ENCODE results near the gene FAIM2.

Gene FAIM2

DNA sequence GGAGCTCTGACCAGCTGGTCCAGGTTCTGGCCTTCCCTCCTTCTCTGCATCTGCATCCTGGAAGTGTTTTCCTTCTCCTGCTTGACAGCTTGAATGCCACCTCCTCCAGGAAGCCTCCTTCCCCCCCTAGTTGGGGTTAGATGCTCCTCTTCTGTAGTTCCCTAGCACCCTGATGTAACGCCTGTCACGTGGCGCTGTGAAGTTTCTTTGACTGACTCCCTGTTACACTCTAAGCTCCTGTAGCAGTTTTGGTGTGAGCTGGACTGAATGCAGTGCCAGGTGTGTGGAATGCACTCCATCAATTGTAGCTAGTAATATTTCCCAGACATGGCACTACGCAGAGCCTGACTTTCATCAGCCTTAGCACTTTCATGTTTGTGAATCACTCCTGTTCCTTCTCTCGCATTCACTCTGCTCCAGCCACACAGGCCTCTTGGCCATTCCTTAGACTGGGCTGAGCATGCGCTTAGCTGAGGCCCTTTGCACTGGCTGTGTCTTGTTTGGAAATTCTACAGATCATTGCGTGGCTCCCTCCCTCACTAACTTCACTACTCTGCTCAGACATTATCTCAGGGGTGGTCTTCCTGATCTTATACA is 2.1 kb upstream of the FAIM2 start:
- H3K9me3 ChIP-seq (ENCODE audit: control insufficient read depth, low read length), result no peaks in the 10 kb centered on the region
- H3K27me3 ChIP-seq (replicated peaks; ENCODE audit: control insufficient read depth, insufficient read depth, low read length, poor library complexity, severe bottlenecking), result no peaks in the 10 kb centered on the region
- no peaks in the 10 kb centered on the region for H3K4me1 ChIP-seq (ENCODE audit: control insufficient read depth, insufficient read depth, low read length, poor library complexity, severe bottlenecking)
- H3K27ac ChIP-seq (ENCODE audit: insufficient read depth, low read length, poor library complexity, severe bottlenecking), result no peak overlapping the region
- no peak for DNase-seq
- H3K4me3 ChIP-seq (ENCODE audit: insufficient read depth, low read depth, low read length, poor library complexity, severe bottlenecking), result no peak overlapping the region
- no peaks in the 10 kb centered on the region for H3K36me3 ChIP-seq (ENCODE audit: control insufficient read depth, insufficient read depth, low read length)

GRCh38 chr12:49904601-49905000 is 901 bp upstream of the FAIM2 start:
- no peaks in the 10 kb centered on the region for H3K36me3 ChIP-seq (ENCODE audit: control insufficient read depth, insufficient read depth, low read length)
- no peaks in the 10 kb centered on the region for H3K4me1 ChIP-seq (ENCODE audit: control insufficient read depth, insufficient read depth, low read length, poor library complexity, severe bottlenecking)
- H3K9me3 ChIP-seq (ENCODE audit: control insufficient read depth, low read length), result no peaks in the 10 kb centered on the region
- H3K27me3 ChIP-seq (replicated peaks; ENCODE audit: control insufficient read depth, insufficient read depth, low read length, poor library complexity, severe bottlenecking), result no peaks in the 10 kb centered on the region
- DNase-seq, result no peak
- H3K4me3 ChIP-seq (ENCODE audit: insufficient read depth, low read depth, low read length, poor library complexity, severe bottlenecking), result no peak overlapping the region
- H3K27ac ChIP-seq (ENCODE audit: insufficient read depth, low read length, poor library complexity, severe bottlenecking), result no peak overlapping the region

DNA sequence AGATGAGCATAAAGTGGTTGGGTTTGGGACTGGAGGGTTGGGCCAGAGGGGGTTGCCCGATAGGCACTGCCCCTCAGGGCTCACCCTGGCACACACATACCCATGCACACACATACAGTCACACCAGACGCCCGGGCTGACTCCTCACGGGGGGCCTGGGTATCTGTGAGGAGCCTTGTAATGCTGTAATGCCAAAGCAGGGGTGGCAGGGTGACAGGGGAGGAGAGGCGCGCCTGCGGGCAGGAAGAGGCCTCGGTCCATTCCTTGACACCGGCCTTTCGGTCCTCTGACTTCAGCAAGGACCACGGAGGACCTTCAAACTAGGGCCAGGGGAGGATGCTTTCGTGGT is 375 bp downstream of the FAIM2 start:
- no peaks in the 10 kb centered on the region for H3K27me3 ChIP-seq (replicated peaks; ENCODE audit: control insufficient read depth, insufficient read depth, low read length, poor library complexity, severe bottlenecking)
- peak overlapping the region; percentile 45 for H3K4me3 ChIP-seq (ENCODE audit: insufficient read depth, low read depth, low read length, poor library complexity, severe bottlenecking)
- H3K27ac ChIP-seq (ENCODE audit: insufficient read depth, low read length, poor library complexity, severe bottlenecking), result no peak overlapping the region
- no peaks in the 10 kb centered on the region for H3K9me3 ChIP-seq (ENCODE audit: control insufficient read depth, low read length)
- no peak for DNase-seq
- H3K4me1 ChIP-seq (ENCODE audit: control insufficient read depth, insufficient read depth, low read length, poor library complexity, severe bottlenecking), result no peaks in the 10 kb centered on the region
- H3K36me3 ChIP-seq (ENCODE audit: control insufficient read depth, insufficient read depth, low read length), result no peaks in the 10 kb centered on the region

- no peak overlapping the region for H3K27ac ChIP-seq (ENCODE audit: insufficient read depth, low read length, poor library complexity, severe bottlenecking)
- no peak for DNase-seq
- H3K4me3 ChIP-seq (ENCODE audit: insufficient read depth, low read depth, low read length, poor library complexity, severe bottlenecking), result no peak overlapping the region
- no peaks in the 10 kb centered on the region for H3K4me1 ChIP-seq (ENCODE audit: control insufficient read depth, insufficient read depth, low read length, poor library complexity, severe bottlenecking)
- H3K27me3 ChIP-seq (replicated peaks; ENCODE audit: control insufficient read depth, insufficient read depth, low read length, poor library complexity, severe bottlenecking), result no peaks in the 10 kb centered on the region
- H3K36me3 ChIP-seq (ENCODE audit: control insufficient read depth, insufficient read depth, low read length), result no peaks in the 10 kb centered on the region
- H3K9me3 ChIP-seq (ENCODE audit: control insufficient read depth, low read length), result no peaks in the 10 kb centered on the region
Measured at GRCh38 chr12:49902399-49903350, 1.0 kb downstream of the FAIM2 start.

DNA sequence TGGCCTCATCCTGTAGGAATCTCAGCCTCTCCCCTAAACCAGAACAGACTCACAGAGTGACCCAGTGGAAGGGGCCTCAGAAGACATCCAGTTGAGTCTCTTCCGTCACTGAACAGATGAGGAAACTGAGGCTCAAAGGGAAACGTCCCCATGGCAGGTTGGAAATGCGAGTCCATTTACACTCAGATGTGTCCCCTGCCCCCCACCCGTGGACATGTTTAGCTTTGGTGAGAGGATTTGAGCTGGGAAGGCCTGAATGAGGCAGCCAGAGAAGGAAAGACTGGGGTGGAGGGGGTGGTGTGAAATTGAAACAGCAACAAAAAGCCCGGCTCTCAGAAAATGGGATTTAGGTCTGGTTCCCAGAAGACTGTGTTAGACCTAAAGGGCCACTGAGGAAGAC is 1.7 kb downstream of the FAIM2 start:
- H3K27ac ChIP-seq (ENCODE audit: insufficient read depth, low read length, poor library complexity, severe bottlenecking), result no peak overlapping the region
- no peaks in the 10 kb centered on the region for H3K4me1 ChIP-seq (ENCODE audit: control insufficient read depth, insufficient read depth, low read length, poor library complexity, severe bottlenecking)
- no peaks in the 10 kb centered on the region for H3K27me3 ChIP-seq (replicated peaks; ENCODE audit: control insufficient read depth, insufficient read depth, low read length, poor library complexity, severe bottlenecking)
- no peak overlapping the region for H3K4me3 ChIP-seq (ENCODE audit: insufficient read depth, low read depth, low read length, poor library complexity, severe bottlenecking)
- no peaks in the 10 kb centered on the region for H3K36me3 ChIP-seq (ENCODE audit: control insufficient read depth, insufficient read depth, low read length)
- no peak for DNase-seq
- no peaks in the 10 kb centered on the region for H3K9me3 ChIP-seq (ENCODE audit: control insufficient read depth, low read length)

GRCh38 chr12:49901026-49901425 is 2.7 kb downstream of the FAIM2 start:
- no peaks in the 10 kb centered on the region for H3K9me3 ChIP-seq (ENCODE audit: control insufficient read depth, low read length)
- no peaks in the 10 kb centered on the region for H3K4me1 ChIP-seq (ENCODE audit: control insufficient read depth, insufficient read depth, low read length, poor library complexity, severe bottlenecking)
- H3K36me3 ChIP-seq (ENCODE audit: control insufficient read depth, insufficient read depth, low read length), result no peaks in the 10 kb centered on the region
- H3K27ac ChIP-seq (ENCODE audit: insufficient read depth, low read length, poor library complexity, severe bottlenecking), result no peak overlapping the region
- H3K4me3 ChIP-seq (ENCODE audit: insufficient read depth, low read depth, low read length, poor library complexity, severe bottlenecking), result no peak overlapping the region
- DNase-seq, result no peak
- H3K27me3 ChIP-seq (replicated peaks; ENCODE audit: control insufficient read depth, insufficient read depth, low read length, poor library complexity, severe bottlenecking), result no peaks in the 10 kb centered on the region

- DNase-seq, result no peak
- Histone ChIP-seq H3K27ac (ENCODE audit: insufficient read depth, low read length, poor library complexity, severe bottlenecking) (no peak overlapping the region), H3K4me1 (ENCODE audit: control insufficient read depth, insufficient read depth, low read length, poor library complexity, severe bottlenecking) (no peaks in the 10 kb centered on the region), H3K27me3 (replicated peaks; ENCODE audit: control insufficient read depth, insufficient read depth, low read length, poor library complexity, severe bottlenecking) (no peaks in the 10 kb centered on the region), H3K9me3 (ENCODE audit: control insufficient read depth, low read length) (no peaks in the 10 kb centered on the region), H3K36me3 (ENCODE audit: control insufficient read depth, insufficient read depth, low read length) (no peaks in the 10 kb centered on the region), H3K4me3 (ENCODE audit: insufficient read depth, low read depth, low read length, poor library complexity, severe bottlenecking) (no peak overlapping the region)
Measured at GRCh38 chr12:49900371-49900770, 3.3 kb downstream of the FAIM2 start.

- H3K4me1 ChIP-seq (ENCODE audit: control insufficient read depth, insufficient read depth, low read length, poor library complexity, severe bottlenecking), result no peaks in the 10 kb centered on the region
- no peaks in the 10 kb centered on the region for H3K27me3 ChIP-seq (replicated peaks; ENCODE audit: control insufficient read depth, insufficient read depth, low read length, poor library complexity, severe bottlenecking)
- H3K36me3 ChIP-seq (ENCODE audit: control insufficient read depth, insufficient read depth, low read length), result no peaks in the 10 kb centered on the region
- H3K9me3 ChIP-seq (ENCODE audit: control insufficient read depth, low read length), result no peaks in the 10 kb centered on the region
- H3K4me3 ChIP-seq (ENCODE audit: insufficient read depth, low read depth, low read length, poor library complexity, severe bottlenecking), result no peak overlapping the region
- DNase-seq, result no peak
- H3K27ac ChIP-seq (ENCODE audit: insufficient read depth, low read length, poor library complexity, severe bottlenecking), result no peak overlapping the region
Measured at GRCh38 chr12:49899921-49900320, 3.8 kb downstream of the FAIM2 start.

GRCh38 chr12:49899286-49899843 is 4.3 kb downstream of the FAIM2 start:
- no peak for DNase-seq
- Histone ChIP-seq H3K27me3 (replicated peaks; ENCODE audit: control insufficient read depth, insufficient read depth, low read length, poor library complexity, severe bottlenecking) (no peaks in the 10 kb centered on the region), H3K36me3 (ENCODE audit: control insufficient read depth, insufficient read depth, low read length) (no peaks in the 10 kb centered on the region), H3K9me3 (ENCODE audit: control insufficient read depth, low read length) (no peaks in the 10 kb centered on the region), H3K4me3 (ENCODE audit: insufficient read depth, low read depth, low read length, poor library complexity, severe bottlenecking) (no peak overlapping the region), H3K27ac (ENCODE audit: insufficient read depth, low read length, poor library complexity, severe bottlenecking) (no peak overlapping the region), H3K4me1 (ENCODE audit: control insufficient read depth, insufficient read depth, low read length, poor library complexity, severe bottlenecking) (no peaks in the 10 kb centered on the region)

DNA sequence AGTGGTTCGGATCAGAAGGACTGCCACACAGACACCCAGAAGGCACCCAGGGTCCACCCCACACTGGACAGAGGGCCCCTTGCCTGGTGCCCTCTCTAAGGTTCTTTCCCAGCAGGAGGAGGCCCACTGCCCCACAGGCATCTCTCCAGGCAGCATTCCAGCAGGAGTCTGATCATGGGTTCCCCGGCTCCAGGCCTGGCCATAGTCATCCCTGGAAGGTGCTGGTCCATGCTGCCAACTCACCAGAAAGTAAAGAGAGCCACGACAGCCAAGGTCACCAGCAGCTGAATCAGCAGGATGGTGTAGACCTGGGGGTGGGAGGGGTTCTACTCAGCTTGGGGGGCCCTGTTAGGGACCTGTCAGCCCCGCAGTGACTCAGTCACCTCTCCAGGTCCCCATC is 6.4 kb downstream of the FAIM2 start:
- H3K9me3 ChIP-seq (ENCODE audit: control insufficient read depth, low read length), result no peaks in the 10 kb centered on the region
- H3K36me3 ChIP-seq (ENCODE audit: control insufficient read depth, insufficient read depth, low read length), result no peaks in the 10 kb centered on the region
- H3K27ac ChIP-seq (ENCODE audit: insufficient read depth, low read length, poor library complexity, severe bottlenecking), result no peak overlapping the region
- no peaks in the 10 kb centered on the region for H3K27me3 ChIP-seq (replicated peaks; ENCODE audit: control insufficient read depth, insufficient read depth, low read length, poor library complexity, severe bottlenecking)
- no peak for DNase-seq
- no peak overlapping the region for H3K4me3 ChIP-seq (ENCODE audit: insufficient read depth, low read depth, low read length, poor library complexity, severe bottlenecking)
- H3K4me1 ChIP-seq (ENCODE audit: control insufficient read depth, insufficient read depth, low read length, poor library complexity, severe bottlenecking), result no peaks in the 10 kb centered on the region

All from effector memory CD4-positive, alpha-beta T cell (primary cell).